Trophoblast cell (in vitro differentiated cells and primary cell): ENCODE measurements around the gene PCDHA12.
"Not testable (repeated sequence)": the region's sequence is repeated elsewhere in the genome, so short reads cannot be mapped to it uniquely, and the experiment has no call there.

ENCODE experiments used
- DNase-seq, 2 donors: peaks; one replicate each; pipeline ENCODE4 v3.0.0-alpha.2; 2016
- H2AFZ ChIP-seq: 2 replicates; pipeline ENCODE4 v1.6.1; 2013; ENCODE audit warnings: low read length, moderate library complexity, mild to moderate bottlenecking; ENCODE audit not compliant: insufficient read depth, poor library complexity
- H2AK5ac ChIP-seq: 2 replicates; pipeline ENCODE4 v1.6.1; 2013; ENCODE audit warnings: mild to moderate bottlenecking, low read length
- H2BK120ac ChIP-seq: 2 replicates; pipeline ENCODE4 v1.6.1; 2013; ENCODE audit warnings: low read length, mild to moderate bottlenecking, moderate library complexity; ENCODE audit not compliant: insufficient read depth, poor library complexity
- H2BK12ac ChIP-seq: 2 replicates; pipeline ENCODE4 v1.6.1; 2013; ENCODE audit warnings: mild to moderate bottlenecking, low read length, moderate library complexity
- H2BK5ac ChIP-seq: 2 replicates; pipeline ENCODE4 v1.6.1; 2013; ENCODE audit warnings: low read length, low read depth, moderate library complexity, mild to moderate bottlenecking; ENCODE audit not compliant: poor library complexity
- H3K14ac ChIP-seq: 2 replicates; pipeline ENCODE4 v1.6.1; 2013; ENCODE audit warnings: mild to moderate bottlenecking, low read length
- H3K18ac ChIP-seq: 2 replicates; pipeline ENCODE4 v1.6.1; 2013; ENCODE audit warnings: mild to moderate bottlenecking, low read length
- H3K23ac ChIP-seq: 2 replicates; pipeline ENCODE4 v1.6.1; 2013; ENCODE audit warnings: low read length
- H3K27ac ChIP-seq: 2 replicates; pipeline ENCODE4 v1.5.1; 2013; ENCODE audit warnings: low read depth, mild to moderate bottlenecking, inconsistent platforms, low read length, moderate library complexity
- H3K27me3 ChIP-seq: 2 replicates; pipeline ENCODE4 v1.6.1; 2013; ENCODE audit warnings: inconsistent platforms, mild to moderate bottlenecking, low read length, moderate library complexity; ENCODE audit not compliant: insufficient read depth
- H3K36me3 ChIP-seq, 2 experiments: 1 replicate in 1 of 2; 2 replicates in 1 of 2; pipeline ENCODE4 v1.6.1; 2013; ENCODE audit warnings: low read length in 2 of 2, mild to moderate bottlenecking in 2 of 2, moderate library complexity in 1 of 2; ENCODE audit not compliant: insufficient read depth in 2 of 2, control insufficient read depth in 1 of 2
- H3K4ac ChIP-seq: 2 replicates; pipeline ENCODE4 v1.6.1; 2013; ENCODE audit warnings: low read depth, mild to moderate bottlenecking, low read length, moderate library complexity
- H3K4me1 ChIP-seq, 2 experiments: 1 replicate in 1 of 2; 2 replicates in 1 of 2; pipeline ENCODE4 v1.6.1; 2013; ENCODE audit warnings: low read length in 2 of 2, mild to moderate bottlenecking in 2 of 2, moderate library complexity in 1 of 2; ENCODE audit not compliant: insufficient read depth in 2 of 2, control insufficient read depth in 1 of 2
- H3K4me2 ChIP-seq: 2 replicates; pipeline ENCODE4 v1.6.1; 2013; ENCODE audit warnings: inconsistent platforms, mild to moderate bottlenecking, low read length, moderate library complexity
- H3K4me3 ChIP-seq: 2 replicates; pipeline ENCODE4 v1.5.1; 2013; ENCODE audit warnings: mild to moderate bottlenecking, low read depth, low read length, inconsistent platforms
- H3K79me1 ChIP-seq: one replicate; pipeline ENCODE4 v1.6.1; 2013; ENCODE audit warnings: low read length
- H3K79me2 ChIP-seq: 2 replicates; pipeline ENCODE4 v1.6.1; 2013; ENCODE audit warnings: low read length, mild to moderate bottlenecking; ENCODE audit not compliant: control insufficient read depth, insufficient read depth, poor library complexity
- H3K9ac ChIP-seq: 2 replicates; pipeline ENCODE4 v1.6.1; 2013; ENCODE audit warnings: mild to moderate bottlenecking, low read length
- H3K9me3 ChIP-seq: 2 replicates; pipeline ENCODE4 v1.6.1; 2013; ENCODE audit warnings: low read depth, mild to moderate bottlenecking, control low read depth, inconsistent platforms, low read length; ENCODE audit not compliant: insufficient read depth
- H4K12ac ChIP-seq: 2 replicates; pipeline ENCODE4 v1.6.1; 2013; ENCODE audit warnings: low read depth, mild to moderate bottlenecking, low read length, moderate library complexity
- H4K8ac ChIP-seq: 2 replicates; pipeline ENCODE4 v1.6.1; 2013; ENCODE audit warnings: low read depth, mild to moderate bottlenecking, low read length, moderate library complexity
- H4K91ac ChIP-seq: one replicate; pipeline ENCODE4 v1.6.1; 2013; ENCODE audit warnings: low read depth, mild to moderate bottlenecking, low read length, moderate library complexity
- WGBS: extraction: QIAGEN DNeasy Blood & Tissue Kit; methylation state at CpG from one replicate; pipeline ENCODE4 v1.1.7; 2013; ENCODE audit warnings: missing lambda C conversion rate; ENCODE audit not compliant: insufficient read length, insufficient coverage; ENCODE audit errors: extremely low coverage; 5-methylcytosine and 5-hydroxymethylcytosine counted together

The PCDHA12 gene

GRCh38 chr5:140876541-140877261 is 1.6 kb downstream of the PCDHA12 start:
- not testable (repeated sequence) for H3K36me3 ChIP-seq, H3K9ac ChIP-seq, H3K27ac ChIP-seq, H2AK5ac ChIP-seq, H3K4me3 ChIP-seq, H3K18ac ChIP-seq, H3K4ac ChIP-seq, H4K8ac ChIP-seq, H3K27me3 ChIP-seq, H4K91ac ChIP-seq, H3K79me1 ChIP-seq, H4K12ac ChIP-seq, H3K14ac ChIP-seq, H2AFZ ChIP-seq, H3K4me1 ChIP-seq, H2BK120ac ChIP-seq, DNase-seq, H2BK5ac ChIP-seq, H2BK12ac ChIP-seq, H3K9me3 ChIP-seq, H3K79me2 ChIP-seq
- WGBS = no CpG with 5 or more reads among the region's 80 CpGs
- peak overlapping the region; percentile 18 for H3K23ac ChIP-seq
- H3K4me2 ChIP-seq = peak overlapping the region; percentile 11

- no peak overlapping the region for H2BK12ac ChIP-seq
- H3K27me3 ChIP-seq = no peaks in the 10 kb centered on the region
- H3K23ac ChIP-seq = no peak overlapping the region
- H3K36me3 ChIP-seq = peaks cover 8 to 10% of the 10 kb centered on the region in 2 experiments
- no peak overlapping the region for H4K12ac ChIP-seq
- H3K4me3 ChIP-seq = no peak overlapping the region
- H4K91ac ChIP-seq = no peak overlapping the region
- H3K14ac ChIP-seq = no peak overlapping the region
- DNase-seq = no peak
- H3K9ac ChIP-seq = no peak overlapping the region
- H3K4me1 ChIP-seq = no peaks in the 10 kb centered on the region
- no CpG with 5 or more reads among the region's 37 CpGs for WGBS
- no peak overlapping the region for H2BK120ac ChIP-seq
- no peak overlapping the region for H3K4ac ChIP-seq
- no peaks in the 10 kb centered on the region for H3K79me1 ChIP-seq
- H3K4me2 ChIP-seq = no peak overlapping the region
- H3K27ac ChIP-seq = no peak overlapping the region
- peaks cover 6% of the 10 kb centered on the region for H3K9me3 ChIP-seq
- H4K8ac ChIP-seq = no peak overlapping the region
- no peak overlapping the region for H3K18ac ChIP-seq
- peaks cover 2% of the 10 kb centered on the region for H3K79me2 ChIP-seq
- no peak overlapping the region for H2AK5ac ChIP-seq
- H2AFZ ChIP-seq = no peak overlapping the region
- no peak overlapping the region for H2BK5ac ChIP-seq
Measured at GRCh38 chr5:140877262-140877581, 2.1 kb downstream of the PCDHA12 start.

- no CpG with 5 or more reads among the region's 35 CpGs for WGBS
- Histone ChIP-seq H2BK5ac (no peak within 1 kb of the TSS), H3K23ac (no peak within 1 kb of the TSS), H3K27ac (no peak within 1 kb of the TSS), H3K36me3 (peaks cover 6 to 14% of the 10 kb centered on the region in 2 experiments), H2BK12ac (no peak within 1 kb of the TSS), H3K79me2 (no peaks in the 10 kb centered on the region), H3K27me3 (no peaks in the 10 kb centered on the region), H4K8ac (no peak within 1 kb of the TSS), H4K91ac (no peak within 1 kb of the TSS), H3K4me3 (no peak within 1 kb of the TSS), H3K9ac (no peak within 1 kb of the TSS), H3K14ac (no peak within 1 kb of the TSS), H4K12ac (no peak within 1 kb of the TSS), H3K4me1 (no peaks in the 10 kb centered on the region), H2AK5ac (no peak within 1 kb of the TSS), H3K18ac (no peak within 1 kb of the TSS), H2AFZ (no peak within 1 kb of the TSS), H3K9me3 (peaks cover 2% of the 10 kb centered on the region), H2BK120ac (no peak within 1 kb of the TSS), H3K4me2 (no peak within 1 kb of the TSS), H3K79me1 (no peaks in the 10 kb centered on the region), H3K4ac (no peak within 1 kb of the TSS)
- no peak for DNase-seq
Measured at GRCh38 chr5:140881889-140882590, 6.9 kb downstream of the PCDHA12 start, which contains the start of gene PCDHA13. Gene PCDHA13 (plus strand): TSS chr5:140882124. CDS start chr5:140882269, 145 bp downstream.

GRCh38 chr5:140882591-140882899 is 7.4 kb downstream of the PCDHA12 start:
- Histone ChIP-seq H4K91ac (no peak overlapping the region), H3K9me3 (peaks cover 2% of the 10 kb centered on the region), H3K23ac (no peak overlapping the region), H3K9ac (no peak overlapping the region), H2BK5ac (no peak overlapping the region), H3K18ac (no peak overlapping the region), H3K14ac (no peak overlapping the region), H2AK5ac (no peak overlapping the region), H3K79me1 (no peaks in the 10 kb centered on the region), H3K4ac (no peak overlapping the region), H3K4me3 (no peak overlapping the region), H4K12ac (no peak overlapping the region), H3K36me3 (peaks cover under 1 to 9% of the 10 kb centered on the region in 2 experiments), H3K79me2 (no peaks in the 10 kb centered on the region), H3K27me3 (no peaks in the 10 kb centered on the region), H4K8ac (no peak overlapping the region), H3K4me2 (no peak overlapping the region), H3K27ac (no peak overlapping the region), H2BK12ac (no peak overlapping the region), H2AFZ (no peak overlapping the region), H2BK120ac (no peak overlapping the region), H3K4me1 (no peaks in the 10 kb centered on the region)
- no peak for DNase-seq
- WGBS = no CpG with 5 or more reads among the region's 12 CpGs
